Pons (tissue), 1 donor: Measurements from ENCODE around the gene GAB3.
"Not testable (repeated sequence)": the region's sequence is repeated elsewhere in the genome, so short reads cannot be mapped to it uniquely, and the experiment has no call there.

Source experiments
- DNase-seq: peaks from one replicate; pipeline ENCODE4 v3.0.0-alpha.2; 2016; ENCODE audit warnings: low spot score

GAB3 gene

GRCh38 chrX:154655786-154656185 is 95.1 kb downstream of the GAB3 start:
- DNase-seq: no peak

- no peak for DNase-seq
These were observed 95.5 kb downstream of the GAB3 start for GRCh38 chrX:154655346-154655745.

- DNase-seq: no peak
These were observed 96.0 kb downstream of the GAB3 start for GRCh38 chrX:154654925-154655324.

- no peak for DNase-seq
These were observed 96.5 kb downstream of the GAB3 start for GRCh38 chrX:154654372-154654771.

GRCh38 chrX:154653413-154653812 is 97.5 kb downstream of the GAB3 start, which contains the start of gene CTAG2:
TSS of gene CTAG2 (minus strand) at chrX:154653579. CDS start at chrX:154653515, 64 bp downstream.
- DNase-seq: not testable (repeated sequence)

GRCh38 chrX:154653048-154653401 is 97.9 kb downstream of the GAB3 start:
- no peak for DNase-seq

GRCh38 chrX:154652311-154653047 is 98.4 kb downstream of the GAB3 start:
- no peak for DNase-seq

- DNase-seq: no peak
These were observed 100.7 kb downstream of the GAB3 start for GRCh38 chrX:154650221-154650510.

- no peak for DNase-seq
These were observed 101.2 kb downstream of the GAB3 start for GRCh38 chrX:154649503-154650220.

- no peak for DNase-seq
These were observed 101.9 kb downstream of the GAB3 start for GRCh38 chrX:154648931-154649330.

- not testable (repeated sequence) for DNase-seq
These were observed 105.0 kb downstream of the GAB3 start for GRCh38 chrX:154645745-154646378.

GRCh38 chrX:154643708-154644107 is 107.2 kb downstream of the GAB3 start:
- not testable (repeated sequence) for DNase-seq

GRCh38 chrX:154641740-154642139 is 109.1 kb downstream of the GAB3 start:
- DNase-seq: not testable (repeated sequence)

GRCh38 chrX:154633661-154634060 is 117.2 kb downstream of the GAB3 start:
- DNase-seq: not testable (repeated sequence)

GRCh38 chrX:154630949-154631348 is 119.9 kb downstream of the GAB3 start:
- DNase-seq: not testable (repeated sequence)

- not testable (repeated sequence) for DNase-seq
These were observed 121.9 kb downstream of the GAB3 start for GRCh38 chrX:154628960-154629359.
